HT1080 (cell line): ENCODE measurements around the gene ALG2. TPM values are rescaled to one million over a fixed set of nuclear protein-coding genes. Genes with fewer than 3 reads are reported as not detected.
A peak's percentile ranks its signal among the peaks of the same experiment; 100 is the strongest.

Experiments
- DNase-seq: peaks from one replicate; pipeline ENCODE4 v3.0.0-alpha.2; 2015; ENCODE audit warnings: low read depth
- small RNA-seq: library from RNA; depleted of rRNA; stranded (forward); fragments of <200 nt; gene quantifications from one replicate; pipeline ENCODE3, GENCODE V24; 2014
- total RNA-seq: library from RNA; depleted of rRNA; stranded (reverse); fragments of >200 nt; shearing (Covaris generic); gene quantifications from 2 replicates; pipeline ENCODE4 v1.2.3, GENCODE V29; 2014; rRNA removed

Gene ALG2
- total RNA-seq, 1 experiment from 2014 or later, result 34.4 TPM

GRCh38 chr9:99173570-99174504 is 47.9 kb downstream of the ALG2 start:
- peak; percentile 36 for DNase-seq

GRCh38 chr9:99172124-99173091 is 49.3 kb downstream of the ALG2 start:
- no peak for DNase-seq

- DNase-seq, result no peak
Measured at GRCh38 chr9:99171225-99172123, 50.3 kb downstream of the ALG2 start.

GRCh38 chr9:99169982-99170761 is 51.6 kb downstream of the ALG2 start:
- no peak for DNase-seq

- no peak for DNase-seq
Measured at GRCh38 chr9:99169086-99169485, 52.7 kb downstream of the ALG2 start.

GRCh38 chr9:99167694-99168093 is 54.0 kb downstream of the ALG2 start:
- no peak for DNase-seq

- peak; percentile 32 for DNase-seq
Measured at GRCh38 chr9:99167119-99167518, 54.6 kb downstream of the ALG2 start.

Small RNA genes lying within 50 kb of the gene (small RNA-seq; reads per million reads assigned to genes)
- gene RN7SL794P, result not detected

Other genes starting within 250 kb of the ALG2 start
- gene TGFBR1, start 116.8 kb downstream of the ALG2 start, total RNA-seq, result 13.8 and 20.6 TPM in 2 replicates
- 107 and 142 TPM in 2 replicates for gene SEC61B, start 340 bp upstream of the ALG2 start, total RNA-seq